IPS-18a (cell line): ENCODE results near the gene UXS1.
"Not testable (repeated sequence)": the region's sequence is repeated elsewhere in the genome, so short reads cannot be mapped to it uniquely, and the experiment has no call there.

ENCODE experiments used
- H3K27ac ChIP-seq: one replicate; pipeline ENCODE4 v1.5.1; 2013; ENCODE audit warnings: low read length
- H3K27me3 ChIP-seq: one replicate; pipeline ENCODE4 v1.6.1; 2013; ENCODE audit warnings: mild to moderate bottlenecking, low read length; ENCODE audit not compliant: control insufficient read depth, insufficient read depth
- H3K36me3 ChIP-seq: one replicate; pipeline ENCODE4 v1.6.1; 2013; ENCODE audit warnings: low read depth, low read length; ENCODE audit not compliant: control insufficient read depth
- H3K4me1 ChIP-seq: one replicate; pipeline ENCODE4 v1.6.1; 2013; ENCODE audit warnings: low read depth, low read length; ENCODE audit not compliant: control insufficient read depth
- H3K4me3 ChIP-seq: one replicate; pipeline ENCODE4 v1.5.1; 2013; ENCODE audit warnings: low read length
- H3K9ac ChIP-seq: one replicate; pipeline ENCODE4 v1.6.1; 2013; ENCODE audit warnings: mild to moderate bottlenecking, low read length, moderate library complexity
- H3K9me3 ChIP-seq: one replicate; pipeline ENCODE4 v1.6.1; 2013; ENCODE audit warnings: low read depth, low read length; ENCODE audit not compliant: control insufficient read depth

The UXS1 gene

DNA sequence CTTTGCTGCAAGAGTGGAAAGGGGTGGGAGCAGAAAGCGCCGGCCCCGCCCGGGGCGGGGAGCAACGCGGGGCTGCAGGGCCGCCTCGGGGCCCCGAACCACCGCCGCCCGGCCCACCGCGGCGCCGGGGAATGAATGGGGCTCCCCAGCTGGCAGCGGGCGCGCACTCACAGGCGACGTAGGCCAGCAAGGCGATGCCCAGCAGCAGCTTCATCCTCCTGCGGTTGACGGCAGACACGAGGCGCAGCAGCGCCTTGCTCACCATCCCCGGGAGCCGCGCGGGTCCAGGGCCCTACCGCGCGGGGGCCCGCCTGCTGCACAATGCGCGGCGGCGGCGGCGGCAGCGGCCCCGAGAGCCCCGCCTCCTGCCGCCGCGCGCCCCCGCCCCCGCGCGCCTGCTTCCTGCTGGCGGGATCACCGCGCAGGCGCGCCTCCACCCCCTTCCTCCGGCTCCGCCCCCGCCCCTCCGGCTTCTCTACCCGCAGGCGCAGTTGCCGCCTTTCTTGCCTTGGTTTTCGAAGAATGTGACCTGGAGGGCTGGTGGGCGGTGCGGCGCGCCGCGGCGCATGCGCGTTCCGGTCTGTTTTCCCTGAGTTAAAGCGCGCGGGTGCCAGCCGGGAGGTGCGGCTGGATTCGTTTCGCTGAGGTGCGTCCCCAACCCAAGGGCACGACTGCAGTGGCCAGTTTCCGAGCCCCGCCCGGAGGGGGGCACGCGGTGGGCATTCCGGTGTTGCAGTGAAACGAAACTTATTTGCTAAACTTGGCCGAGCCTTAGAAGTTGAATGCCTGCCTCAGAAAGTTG is at the start of gene UXS1:
TSS of gene UXS1 (minus strand) at position 325 of the 802 bp plus-strand sequence. CDS start at position 265, 60 bp downstream.
- Histone ChIP-seq H3K4me1 (peaks cover 19% of the 10 kb centered on the region), H3K9ac (peak within 1 kb of the TSS; percentile 74), H3K27ac (no peak within 1 kb of the TSS), H3K27me3 (no peaks in the 10 kb centered on the region), H3K9me3 (no peaks in the 10 kb centered on the region), H3K36me3 (no peaks in the 10 kb centered on the region), H3K4me3 (peak within 1 kb of the TSS; percentile 83)

DNA sequence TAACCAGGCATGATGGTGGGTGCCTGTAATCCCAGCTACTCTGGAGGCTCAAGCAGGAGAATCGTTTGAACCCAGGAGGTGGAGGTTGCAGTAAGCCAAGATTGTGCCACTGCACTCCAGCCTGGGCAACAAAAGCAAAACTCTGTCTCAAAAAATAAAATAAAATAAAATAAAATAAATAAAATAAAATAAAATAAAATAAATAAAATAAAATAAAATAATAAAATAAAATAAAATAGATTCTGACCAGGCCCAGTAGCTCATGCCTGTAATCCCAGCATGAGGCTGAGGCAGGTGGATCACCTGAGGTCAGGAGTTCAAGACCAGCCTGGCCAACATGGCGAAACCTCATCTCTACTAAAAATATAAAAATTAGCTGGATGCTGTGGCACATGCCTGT is 45.4 kb upstream of the UXS1 start:
- H3K36me3 ChIP-seq, H3K27ac ChIP-seq, H3K9me3 ChIP-seq, H3K4me1 ChIP-seq, H3K27me3 ChIP-seq, H3K9ac ChIP-seq, H3K4me3 ChIP-seq: not testable (repeated sequence)

DNA sequence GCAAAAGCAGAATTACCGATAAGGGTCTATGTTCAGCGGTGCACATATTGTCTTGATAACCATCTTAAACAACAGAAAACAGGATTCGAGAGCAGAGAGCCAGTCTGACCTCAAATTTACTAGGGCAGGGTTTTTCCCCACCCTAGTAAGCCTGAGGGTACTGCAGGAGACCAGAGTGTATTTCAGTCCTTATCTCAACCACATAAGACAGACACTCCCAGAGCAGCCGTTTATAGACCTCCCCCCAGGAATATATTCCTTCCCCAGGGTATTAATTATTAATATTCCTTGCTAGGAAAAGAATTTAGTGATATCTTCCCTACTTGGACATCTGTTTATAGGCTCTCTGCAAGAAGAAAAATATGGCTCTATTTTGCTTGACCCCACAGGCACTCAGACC is 41.3 kb upstream of the UXS1 start:
- not testable (repeated sequence) for H3K4me1 ChIP-seq, H3K27me3 ChIP-seq, H3K9me3 ChIP-seq, H3K36me3 ChIP-seq, H3K27ac ChIP-seq, H3K4me3 ChIP-seq, H3K9ac ChIP-seq

DNA sequence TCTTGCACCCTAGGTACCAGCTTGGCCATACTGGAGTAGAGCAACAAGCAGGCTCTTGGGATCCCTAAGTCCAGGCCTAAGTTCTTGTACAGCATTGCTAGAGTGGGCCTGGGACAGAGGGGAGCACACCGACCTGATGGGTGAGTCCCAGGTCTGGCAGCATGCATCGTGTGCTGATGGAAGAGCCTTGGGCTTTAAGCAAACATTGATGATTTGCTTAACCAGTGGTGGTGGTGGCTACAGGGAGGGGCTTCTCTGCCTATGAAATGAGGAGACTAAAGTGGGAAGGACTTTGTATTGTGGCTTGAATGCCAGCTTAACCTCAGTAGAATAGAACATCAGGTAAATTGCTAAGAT is 39.2 kb upstream of the UXS1 start:
- Histone ChIP-seq H3K4me3 (no peak overlapping the region), H3K27me3 (no peaks in the 10 kb centered on the region), H3K27ac (no peak overlapping the region), H3K9ac (no peak overlapping the region), H3K9me3 (peaks cover 4% of the 10 kb centered on the region), H3K36me3 (no peaks in the 10 kb centered on the region), H3K4me1 (no peaks in the 10 kb centered on the region)

DNA sequence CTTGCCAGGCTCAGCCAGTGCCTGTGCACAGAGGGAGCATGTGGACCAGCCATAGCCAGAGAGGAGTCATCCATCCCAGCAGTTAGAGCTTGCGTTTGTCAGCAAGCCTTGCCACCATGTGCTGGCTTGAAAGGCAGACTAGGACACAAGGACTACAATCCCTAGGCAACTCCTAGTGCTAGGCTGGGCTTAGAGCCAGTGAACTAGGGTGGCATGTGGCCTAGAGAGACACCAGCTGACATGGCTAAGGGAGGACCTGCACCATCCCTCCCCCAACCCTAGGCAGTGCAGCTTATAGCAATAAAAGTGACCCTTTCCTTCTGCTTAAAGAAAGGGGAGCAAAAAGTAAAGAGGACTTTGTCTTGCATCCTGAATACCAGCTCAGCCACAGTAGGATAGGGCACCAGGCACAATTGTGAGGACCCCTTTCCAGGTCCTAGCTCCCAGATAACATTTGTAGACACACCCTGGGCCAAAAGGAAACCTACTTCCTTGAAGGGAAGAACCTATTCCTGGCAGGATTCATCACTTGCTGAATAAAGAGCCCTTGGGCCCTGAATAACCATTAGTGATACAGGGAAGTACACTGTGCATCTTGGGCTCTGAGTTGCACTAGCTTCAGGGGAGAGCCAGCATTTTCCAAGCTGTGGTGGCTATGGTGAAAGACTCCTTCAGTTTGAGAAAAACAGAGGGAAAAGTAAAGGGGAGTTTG is 38.7 kb upstream of the UXS1 start:
- Histone ChIP-seq H3K4me1 (no peaks in the 10 kb centered on the region), H3K9me3 (peaks cover 4% of the 10 kb centered on the region), H3K36me3 (no peaks in the 10 kb centered on the region), H3K4me3 (no peak overlapping the region), H3K27ac (no peak overlapping the region), H3K27me3 (no peaks in the 10 kb centered on the region), H3K9ac (no peak overlapping the region)

DNA sequence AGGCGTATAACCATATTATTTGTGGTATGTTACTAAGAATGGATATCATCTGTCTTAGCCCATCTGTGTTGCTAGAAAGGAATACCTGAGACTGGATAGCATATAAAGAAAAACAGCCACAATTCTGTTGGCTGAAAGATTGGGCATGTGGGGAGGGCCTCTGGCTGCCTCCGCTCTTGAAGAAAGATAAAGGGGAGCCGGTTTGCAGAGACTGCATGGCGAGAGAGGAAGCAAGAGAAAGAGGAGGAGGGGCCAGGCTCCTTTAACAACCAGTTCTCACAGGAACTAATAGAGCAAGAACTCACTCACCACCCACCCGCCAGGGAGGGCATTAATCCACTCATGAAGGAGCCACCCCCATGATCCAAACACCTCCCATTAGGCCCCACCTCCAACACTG is 29.2 kb upstream of the UXS1 start:
- no peak overlapping the region for H3K4me3 ChIP-seq
- H3K9ac ChIP-seq: no peak overlapping the region
- H3K4me1 ChIP-seq: peaks cover 11% of the 10 kb centered on the region
- H3K27me3 ChIP-seq: no peaks in the 10 kb centered on the region
- H3K27ac ChIP-seq: no peak overlapping the region
- no peaks in the 10 kb centered on the region for H3K36me3 ChIP-seq
- no peaks in the 10 kb centered on the region for H3K9me3 ChIP-seq

DNA sequence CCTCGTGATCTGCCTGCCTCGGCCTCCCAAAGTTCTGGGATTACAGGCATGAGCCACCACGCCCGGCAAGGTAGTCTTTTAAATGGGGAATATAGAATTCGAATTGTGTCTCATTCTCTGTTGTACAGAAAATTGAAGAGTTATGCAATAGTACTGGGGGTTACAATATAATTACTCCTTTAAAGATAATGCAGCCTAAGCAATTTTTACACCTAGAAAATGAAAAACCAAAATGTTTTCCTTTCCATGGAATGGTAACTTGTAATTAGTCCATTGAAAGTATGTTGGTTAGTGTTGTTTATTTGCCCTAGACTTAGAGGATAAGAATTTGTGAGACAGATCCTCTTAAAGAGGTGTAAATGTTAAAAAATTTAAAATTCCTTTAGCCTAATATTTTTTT is 28.0 kb upstream of the UXS1 start:
- not testable (repeated sequence) for H3K27ac ChIP-seq, H3K9me3 ChIP-seq, H3K9ac ChIP-seq, H3K4me3 ChIP-seq, H3K27me3 ChIP-seq, H3K36me3 ChIP-seq
- peaks cover 11% of the 10 kb centered on the region for H3K4me1 ChIP-seq

DNA sequence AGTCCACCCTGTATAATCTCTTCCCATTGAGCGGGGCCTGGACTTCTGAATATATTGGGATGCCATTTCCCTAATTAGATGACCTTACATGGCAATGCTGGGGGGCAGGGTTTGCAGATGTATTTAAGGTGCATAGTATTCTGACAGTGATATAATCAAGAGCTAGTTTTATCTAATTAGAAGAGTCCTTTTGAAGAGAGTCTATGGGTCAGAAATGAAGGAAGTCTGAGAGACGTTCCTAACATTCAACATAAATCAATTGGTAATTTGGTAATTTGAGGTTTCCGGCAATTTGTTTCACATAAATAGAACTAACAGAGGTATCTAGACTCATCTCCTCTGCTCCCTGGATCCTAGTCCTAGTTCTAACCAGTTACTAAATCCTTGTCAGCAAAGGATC is 25.7 kb upstream of the UXS1 start:
- no peaks in the 10 kb centered on the region for H3K36me3 ChIP-seq

DNA sequence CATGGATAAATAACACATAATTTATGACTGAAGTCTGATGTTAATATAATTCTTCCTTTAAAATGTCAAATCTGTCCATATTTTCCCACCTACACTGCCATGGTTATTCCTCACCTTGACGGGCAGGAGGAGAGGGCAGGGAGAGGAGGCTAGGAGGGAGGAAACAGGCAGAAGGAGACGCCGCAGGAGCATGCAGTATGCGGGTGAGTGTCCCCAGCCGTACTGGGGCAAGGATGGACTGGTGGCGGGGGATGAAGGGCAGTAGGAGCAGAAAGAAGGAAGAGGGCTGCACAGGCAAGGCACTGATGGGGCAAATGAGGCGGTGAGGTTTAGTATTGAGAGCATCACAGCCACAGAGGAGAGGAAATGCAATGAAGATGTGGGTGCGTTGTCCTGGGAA is 25.1 kb upstream of the UXS1 start:
- not testable (repeated sequence) for H3K9ac ChIP-seq, H3K9me3 ChIP-seq, H3K27ac ChIP-seq, H3K27me3 ChIP-seq, H3K4me3 ChIP-seq, H3K36me3 ChIP-seq
- H3K4me1 ChIP-seq: peaks cover 11% of the 10 kb centered on the region

More for the DNA sequence above, 25.7 kb upstream of the UXS1 start:
- Histone ChIP-seq H3K4me1 (peaks cover 11% of the 10 kb centered on the region), H3K9ac (no peak overlapping the region), H3K9me3 (no peaks in the 10 kb centered on the region), H3K4me3 (no peak overlapping the region), H3K27me3 (no peaks in the 10 kb centered on the region), H3K27ac (no peak overlapping the region)

DNA sequence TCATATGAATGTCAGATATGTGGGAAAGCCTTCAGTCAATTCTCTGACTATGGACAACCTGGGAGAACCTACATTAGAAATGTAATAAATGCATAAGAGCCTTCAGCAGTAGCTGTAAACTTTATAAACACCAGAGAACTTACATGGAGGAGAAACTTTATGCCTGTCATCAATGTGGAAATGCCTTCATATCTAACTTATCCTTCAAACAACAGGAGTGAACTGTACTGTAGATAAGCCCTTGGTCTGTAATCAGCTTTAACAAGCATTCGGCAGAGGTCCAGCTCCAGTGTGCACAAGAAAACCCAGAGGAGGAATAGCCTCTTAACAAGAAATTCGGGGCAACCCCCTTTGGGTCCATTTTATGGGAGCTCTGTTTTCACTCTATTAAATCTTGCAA is 14.8 kb upstream of the UXS1 start:
- H3K9ac ChIP-seq: no peak overlapping the region
- H3K36me3 ChIP-seq: no peaks in the 10 kb centered on the region
- H3K9me3 ChIP-seq: no peaks in the 10 kb centered on the region
- no peaks in the 10 kb centered on the region for H3K27me3 ChIP-seq
- no peak overlapping the region for H3K27ac ChIP-seq
- no peak overlapping the region for H3K4me3 ChIP-seq
- peaks cover 3% of the 10 kb centered on the region for H3K4me1 ChIP-seq

DNA sequence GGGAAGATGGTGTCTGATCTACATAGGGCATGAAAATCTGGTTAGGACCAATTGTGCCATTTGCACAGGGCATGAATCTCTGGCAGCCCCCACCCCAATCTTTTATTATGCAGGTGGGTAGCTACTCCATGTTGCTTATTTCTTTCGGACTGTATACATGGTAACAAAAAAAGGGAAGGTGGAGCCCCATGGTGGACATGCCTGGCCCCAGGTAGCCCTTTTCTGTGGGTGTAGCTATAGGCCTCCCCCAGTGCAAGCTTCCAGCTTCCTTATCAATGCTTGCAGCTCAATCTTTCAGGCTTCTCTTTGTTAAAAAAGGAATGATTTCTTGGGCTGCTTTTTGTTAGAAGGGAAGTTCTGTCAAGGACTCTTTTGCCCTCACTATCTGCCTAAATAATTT is 14.3 kb upstream of the UXS1 start:
- H3K27me3 ChIP-seq: no peaks in the 10 kb centered on the region
- no peak overlapping the region for H3K9ac ChIP-seq
- no peaks in the 10 kb centered on the region for H3K9me3 ChIP-seq
- H3K27ac ChIP-seq: no peak overlapping the region
- no peaks in the 10 kb centered on the region for H3K36me3 ChIP-seq
- H3K4me1 ChIP-seq: peaks cover 3% of the 10 kb centered on the region
- H3K4me3 ChIP-seq: no peak overlapping the region

DNA sequence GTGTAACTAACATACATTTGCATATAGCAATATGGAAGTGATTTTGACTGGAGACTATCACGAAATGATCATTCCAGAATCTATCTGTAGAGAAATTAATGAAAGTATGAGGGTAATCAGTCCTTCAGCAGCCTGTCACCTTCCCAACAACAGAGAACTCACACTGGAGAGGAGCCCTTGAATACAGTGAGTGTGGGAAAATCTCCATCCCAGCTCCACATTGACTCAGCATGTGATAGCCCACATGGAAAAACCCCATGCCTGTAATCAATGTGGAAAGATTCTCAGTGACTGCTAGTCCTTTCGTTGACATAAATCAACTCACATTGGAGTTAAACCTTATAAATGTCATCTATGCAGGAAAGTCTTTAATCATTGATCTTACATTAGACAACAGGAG is 13.1 kb upstream of the UXS1 start:
- no peak overlapping the region for H3K27ac ChIP-seq
- H3K36me3 ChIP-seq: no peaks in the 10 kb centered on the region
- H3K9me3 ChIP-seq: no peaks in the 10 kb centered on the region
- H3K27me3 ChIP-seq: no peaks in the 10 kb centered on the region
- no peak overlapping the region for H3K9ac ChIP-seq
- peaks cover 3% of the 10 kb centered on the region for H3K4me1 ChIP-seq
- H3K4me3 ChIP-seq: no peak overlapping the region
